ENCODE data around the gene ACOX1.

The ACOX1 gene

GRCh38 chr17:75978938-75979704, at the start of gene ACOX1, which contains the start of gene TEN1:
Gene ACOX1, minus strand, starts transcription at chr17:75979166. Its CDS starts 93 bp downstream, at chr17:75979073.
Gene TEN1, plus strand, starts transcription at chr17:75979240. Its CDS starts 6,953 bp downstream, at chr17:75986193.
- peak; percentile 99 for DNase-seq

GRCh38 chr17:76027159-76027839, 48.3 kb upstream of the ACOX1 start, which contains the start of gene EVPL:
Gene EVPL, minus strand, starts transcription at chr17:76027306. Its CDS starts 108 bp downstream, at chr17:76027198.
- no peak for DNase-seq

GRCh38 chr17:76026714-76027158, 47.8 kb upstream of the ACOX1 start:
- DNase-seq, result no peak

GRCh38 chr17:76025294-76025693, 46.3 kb upstream of the ACOX1 start:
- no peak for DNase-seq

GRCh38 chr17:76024353-76024752, 45.4 kb upstream of the ACOX1 start:
- DNase-seq, result no peak

GRCh38 chr17:76023900-76024237, 44.9 kb upstream of the ACOX1 start:
- no peak for DNase-seq

- no peak for DNase-seq
These were observed 44.3 kb upstream of the ACOX1 start for GRCh38 chr17:76022973-76023899.

GRCh38 chr17:76022285-76022684, 43.3 kb upstream of the ACOX1 start:
- DNase-seq, result no peak

- DNase-seq, result no peak
These were observed 41.0 kb upstream of the ACOX1 start for GRCh38 chr17:76019833-76020467.

- DNase-seq, result no peak
These were observed 39.8 kb upstream of the ACOX1 start for GRCh38 chr17:76018801-76019200.

- DNase-seq, result no peak
These were observed 39.3 kb upstream of the ACOX1 start for GRCh38 chr17:76018340-76018680.

GRCh38 chr17:76017481-76018339, 38.7 kb upstream of the ACOX1 start:
- no peak for DNase-seq

GRCh38 chr17:76014925-76015261, 35.9 kb upstream of the ACOX1 start:
- DNase-seq, result peak; percentile 16 to 57

- DNase-seq, result peak; percentile 90
These were observed 35.3 kb upstream of the ACOX1 start for GRCh38 chr17:76014100-76014924.

GRCh38 chr17:76013377-76013932, 34.5 kb upstream of the ACOX1 start:
- no peak for DNase-seq

- no peak for DNase-seq
These were observed 33.0 kb upstream of the ACOX1 start for GRCh38 chr17:76011951-76012350.

- no peak for DNase-seq
These were observed 31.1 kb upstream of the ACOX1 start for GRCh38 chr17:76009969-76010661.

- DNase-seq, result no peak
These were observed 30.5 kb upstream of the ACOX1 start for GRCh38 chr17:76009447-76009846.

- DNase-seq, result no peak
These were observed 29.9 kb upstream of the ACOX1 start for GRCh38 chr17:76008630-76009425.
